Measurements from ENCODE around the gene FAM174A. TPM values are rescaled to one million over a fixed set of nuclear protein-coding genes. Genes with fewer than 3 reads are reported as not detected.
A peak's percentile ranks its signal among the peaks of the same experiment; 100 is the strongest.

Gene FAM174A
- total and polyA plus RNA-seq, 10 donors: 5.4 to 26.7 (median 12.7) TPM

GRCh38 chr5:100574716-100575115 is 39.5 kb downstream of the FAM174A start:
- intact Hi-C loops (cut with DNase I; ENCODE audit: low total_unique reads): no loop called here
- TF ChIP-seq CTCF (IDR thresholded peaks at IDR 0.05 in 8 of 11, conservative IDR thresholded peaks at IDR 0.05 in 3 of 11): no peak
- TF ChIP-seq POLR2A (IDR thresholded peaks at IDR 0.05): no peak
- no peak for TF ChIP-seq POLR2AphosphoS5 (IDR thresholded peaks at IDR 0.05)
- H3K4me3 ChIP-seq: no peak overlapping the region
- DNase-seq: no peak
- WGBS, 5 donors: 78 to 85% (median 82%) methylated on average over 2 of the region's 2 CpGs
- H3K27ac ChIP-seq: peak overlapping the region in 1 of 8 donors; percentile 58
- peaks cover 0 to 6% (median 0%) of the 10 kb centered on the region in 6 donors for H3K4me1 ChIP-seq
- peaks cover 0 to 5% (median 0%) of the 10 kb centered on the region in 8 donors for H3K9me3 ChIP-seq
- no peaks in the 10 kb centered on the region for H3K27me3 ChIP-seq (replicated peaks in 1 of 7)
- peaks cover 0 to 4% (median 0%) of the 10 kb centered on the region in 6 donors for H3K36me3 ChIP-seq

- peak overlapping the region in 7 of 8 donors; percentile 5 to 75 (median 55) for H3K27ac ChIP-seq
- H3K4me1 ChIP-seq: peaks cover 0 to 6% (median 0%) of the 10 kb centered on the region in 6 donors
- no peak for DNase-seq
- TF ChIP-seq CTCF (IDR thresholded peaks at IDR 0.05 in 8 of 11, conservative IDR thresholded peaks at IDR 0.05 in 3 of 11) (no peak), POLR2AphosphoS5 (IDR thresholded peaks at IDR 0.05) (no peak), POLR2A (IDR thresholded peaks at IDR 0.05) (no peak)
- H3K4me3 ChIP-seq: no peak overlapping the region
- peaks cover 0 to 9% (median 0%) of the 10 kb centered on the region in 6 donors for H3K36me3 ChIP-seq
- no peaks in the 10 kb centered on the region for H3K27me3 ChIP-seq (replicated peaks in 1 of 7)
- intact Hi-C loops (cut with DNase I; ENCODE audit: low total_unique reads): no loop called here
- H3K9me3 ChIP-seq: peaks cover 0 to 5% (median 0%) of the 10 kb centered on the region in 8 donors
Measured at GRCh38 chr5:100575815-100576214, 40.6 kb downstream of the FAM174A start.

- WGBS, 5 donors: 75 to 86% (median 78%) methylated on average over 2 of the region's 2 CpGs
- no peak for DNase-seq
Measured at GRCh38 chr5:100576217-100576751, 41.1 kb downstream of the FAM174A start.

More at GRCh38 chr5:100576217-100576751, 41.1 kb downstream of the FAM174A start:
- Histone ChIP-seq H3K27me3 (replicated peaks in 1 of 7) (no peaks in the 10 kb centered on the region), H3K4me1 (peaks cover 0 to 6% (median 0%) of the 10 kb centered on the region in 6 donors), H3K9me3 (peaks cover 0 to 5% (median 0%) of the 10 kb centered on the region in 8 donors), H3K36me3 (peaks cover 0 to 13% (median 0%) of the 10 kb centered on the region in 6 donors), H3K27ac (peak overlapping the region in 7 of 8 donors; percentile 5 to 75 (median 55)), H3K4me3 (no peak overlapping the region)
- TF ChIP-seq POLR2A (IDR thresholded peaks at IDR 0.05) (no peak), CTCF (IDR thresholded peaks at IDR 0.05 in 8 of 11, conservative IDR thresholded peaks at IDR 0.05 in 3 of 11) (no peak), POLR2AphosphoS5 (IDR thresholded peaks at IDR 0.05) (no peak)
- intact Hi-C loops (cut with DNase I; ENCODE audit: low total_unique reads): no loop called here

All from spleen (tissue), 11 donors.